ENCODE data around the gene PRELID3B.

DNA sequence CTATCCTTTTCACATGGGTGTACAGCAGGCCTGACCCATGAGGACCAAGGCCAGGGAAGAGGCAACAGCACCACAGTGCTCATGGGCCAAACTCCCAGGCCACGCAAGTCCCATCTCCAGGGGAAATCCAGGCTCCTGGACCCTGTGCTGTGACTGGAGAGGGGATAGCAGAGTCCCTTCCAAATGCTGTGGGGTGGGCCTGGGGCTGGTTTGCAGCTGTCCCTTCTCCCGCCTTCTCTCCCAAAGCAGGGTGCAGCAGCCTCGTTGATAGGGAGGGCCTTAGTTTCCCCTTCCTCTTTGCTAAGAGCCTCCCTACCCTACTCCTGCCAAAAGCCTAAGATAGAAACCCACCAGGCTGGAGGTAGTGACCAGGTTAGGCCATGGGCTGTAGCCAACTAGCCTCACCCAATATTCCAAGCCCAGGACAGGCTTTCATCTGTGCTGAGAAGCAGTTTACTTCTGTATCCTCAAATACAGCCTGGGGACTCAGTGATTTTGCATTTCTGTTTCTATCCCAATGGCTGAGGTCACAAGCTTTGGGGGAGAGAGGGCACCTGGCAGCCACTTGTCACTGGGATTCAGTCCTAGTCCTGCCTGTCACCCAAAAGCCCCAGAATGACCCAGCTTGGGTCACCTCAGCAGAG, 36.9 kb downstream of the PRELID3B start:
- TF ChIP-seq CTCF (IDR thresholded peaks at IDR 0.05; ENCODE audit: control extremely low read depth in 1 of 3, insufficient read depth in 1 of 3, low read depth in 1 of 3, low read length in 3 of 3), result no peak
- TF ChIP-seq, protein P1, sequence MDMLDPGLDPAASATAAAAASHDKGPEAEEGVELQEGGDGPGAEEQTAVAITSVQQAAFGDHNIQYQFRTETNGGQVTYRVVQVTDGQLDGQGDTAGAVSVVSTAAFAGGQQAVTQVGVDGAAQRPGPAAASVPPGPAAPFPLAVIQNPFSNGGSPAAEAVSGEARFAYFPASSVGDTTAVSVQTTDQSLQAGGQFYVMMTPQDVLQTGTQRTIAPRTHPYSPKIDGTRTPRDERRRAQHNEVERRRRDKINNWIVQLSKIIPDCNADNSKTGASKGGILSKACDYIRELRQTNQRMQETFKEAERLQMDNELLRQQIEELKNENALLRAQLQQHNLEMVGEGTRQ (IDR thresholded peaks at IDR 0.05; ENCODE audit: low read length), result no peak
- no peak for TF ChIP-seq POU5F1 (IDR thresholded peaks at IDR 0.05; ENCODE audit: low read depth, low read length)
- TF ChIP-seq POLR2AphosphoS5 (IDR thresholded peaks at IDR 0.05; ENCODE audit: low read depth, low read length), result no peak
- no peak for TF ChIP-seq GTF2F1 (IDR thresholded peaks at IDR 0.05; ENCODE audit: borderline replicate concordance, low read depth, low read length)
- no peak for TF ChIP-seq CEBPB (IDR thresholded peaks at IDR 0.05; ENCODE audit: low read depth, low read length)
- no peak for TF ChIP-seq JUND (IDR thresholded peaks at IDR 0.05; ENCODE audit: low read length)
